Measurements from ENCODE around the gene DSTN.

DSTN gene

GRCh38 chr20:17569616-17570346 lies at the start of gene DSTN:
Gene DSTN, plus strand, starts transcription at chr20:17570075. Its CDS starts 134 bp downstream, at chr20:17570209.
- DNase-seq (ENCODE audit: insufficient read length, low spot score) (peak; percentile 91), FAIRE-seq (peak; percentile 93)

GRCh38 chr20:17520583-17520982 lies 49.3 kb upstream of the DSTN start:
- DNase-seq (ENCODE audit: insufficient read length, low spot score), result no peak
- no peak for FAIRE-seq

DNA sequence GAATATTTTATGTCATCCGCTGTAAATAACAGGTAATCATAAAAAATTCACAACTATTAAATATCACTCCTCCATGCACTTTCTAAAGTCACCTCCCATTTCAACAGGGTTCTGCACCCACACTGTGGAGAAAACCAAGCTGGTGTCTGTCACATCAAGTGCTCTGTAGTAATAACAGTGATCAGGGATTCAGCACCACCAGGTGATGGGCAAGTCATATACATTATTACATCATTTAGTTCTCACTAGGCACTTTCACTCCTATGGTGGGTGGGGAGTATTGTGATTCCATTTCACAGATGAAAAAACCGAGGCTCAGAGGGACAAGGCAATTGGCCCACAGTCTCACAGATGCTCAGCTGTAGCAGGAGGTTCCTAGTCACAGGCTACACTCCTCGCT lies 47.3 kb upstream of the DSTN start:
- no peak for DNase-seq (ENCODE audit: insufficient read length, low spot score)
- FAIRE-seq, result no peak

GRCh38 chr20:17523326-17523725 lies 46.5 kb upstream of the DSTN start:
- FAIRE-seq, result no peak
- no peak for DNase-seq (ENCODE audit: insufficient read length, low spot score)

DNA sequence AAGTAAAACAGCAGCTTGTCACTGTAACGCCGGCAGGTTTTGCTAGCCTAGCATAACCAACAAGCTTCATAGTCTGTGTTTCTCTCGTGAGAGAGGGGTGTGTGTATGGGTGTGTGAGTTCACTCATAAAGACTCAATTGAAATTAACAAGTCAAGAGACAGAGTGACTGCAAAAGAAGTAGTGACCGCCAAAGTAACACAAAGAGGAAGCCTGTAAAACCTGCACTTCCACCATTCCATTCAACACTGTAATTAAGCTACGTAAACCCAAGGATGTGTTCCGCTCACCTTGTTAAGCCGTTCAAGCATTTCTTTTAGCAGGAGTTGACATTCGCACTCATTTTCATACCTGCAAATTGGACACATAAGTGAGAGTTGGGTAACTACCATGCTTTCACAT lies 45.3 kb upstream of the DSTN start:
- FAIRE-seq (no peak), DNase-seq (ENCODE audit: insufficient read length, low spot score) (no peak)

GRCh38 chr20:17525132-17525531 lies 44.7 kb upstream of the DSTN start:
- FAIRE-seq (no peak), DNase-seq (ENCODE audit: insufficient read length, low spot score) (no peak)

- no peak for FAIRE-seq
- peak; percentile 38 for DNase-seq (ENCODE audit: insufficient read length, low spot score)
These were observed 44.2 kb upstream of the DSTN start for GRCh38 chr20:17525650-17526049.

- DNase-seq (ENCODE audit: insufficient read length, low spot score) (no peak), FAIRE-seq (no peak)
These were observed 40.3 kb upstream of the DSTN start for GRCh38 chr20:17529586-17529985.

- FAIRE-seq (no peak), DNase-seq (ENCODE audit: insufficient read length, low spot score) (no peak)
These were observed 39.7 kb upstream of the DSTN start for GRCh38 chr20:17530153-17530552.

DNA sequence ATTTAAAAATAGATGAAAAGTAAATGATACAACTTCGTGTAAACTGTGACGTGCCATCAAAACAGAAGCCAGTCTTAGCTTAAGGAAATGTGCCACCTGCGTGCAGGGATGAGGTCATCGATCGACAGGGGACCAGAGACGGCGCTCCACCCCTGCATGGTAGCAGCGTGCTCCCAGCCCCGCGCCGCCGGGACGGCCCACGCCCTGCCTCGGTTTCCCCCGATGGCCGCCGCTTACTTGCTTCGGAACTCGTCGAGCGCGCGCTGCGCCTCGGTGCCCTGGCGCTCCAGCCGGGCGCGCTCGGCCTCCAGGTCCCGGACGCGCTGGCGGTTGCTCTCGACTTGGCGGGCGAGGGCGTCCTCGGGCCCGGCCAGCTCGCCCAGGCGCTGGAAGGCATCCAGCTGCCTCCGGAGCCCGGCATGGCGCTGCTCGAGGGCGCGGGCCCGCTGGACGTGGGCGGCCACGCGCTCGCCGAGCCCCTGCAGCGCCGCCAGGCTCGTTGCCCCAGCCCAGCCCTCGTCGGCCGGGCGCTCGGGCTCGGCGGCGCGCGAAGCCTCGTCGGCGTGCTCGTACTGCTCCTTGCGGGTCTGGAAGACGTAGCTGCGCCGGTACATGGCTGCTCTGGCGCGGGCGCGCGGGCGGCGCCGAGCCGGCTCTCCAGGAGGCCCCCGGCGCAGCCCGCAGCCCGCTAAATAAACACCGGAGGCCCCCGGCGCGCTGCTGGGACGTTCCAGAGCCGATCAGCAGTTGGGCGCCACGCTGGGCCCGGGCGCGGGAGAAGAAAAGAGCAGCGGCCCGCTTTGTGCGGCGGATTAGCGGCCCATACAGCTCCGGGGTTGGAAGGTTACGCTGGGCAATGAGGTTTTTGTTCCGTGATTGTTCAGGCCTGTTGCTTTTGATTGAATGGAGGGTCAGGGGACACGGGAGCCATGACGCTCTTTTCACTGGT lies 38.9 kb upstream of the DSTN start, which contains the start of gene BFSP1:
Gene BFSP1 (minus strand): TSS at position 664 of the 949 bp plus-strand sequence. CDS start 50 bp downstream, at position 614.
- DNase-seq (ENCODE audit: insufficient read length, low spot score) (peak; percentile 48), FAIRE-seq (peak; percentile 72)

GRCh38 chr20:17531665-17532025 lies 38.2 kb upstream of the DSTN start:
- no peak for FAIRE-seq
- no peak for DNase-seq (ENCODE audit: insufficient read length, low spot score)

GRCh38 chr20:17533396-17533795 lies 36.5 kb upstream of the DSTN start:
- FAIRE-seq, result no peak
- DNase-seq (ENCODE audit: insufficient read length, low spot score), result peak; percentile 73

GRCh38 chr20:17534077-17534476 lies 35.8 kb upstream of the DSTN start:
- DNase-seq (ENCODE audit: insufficient read length, low spot score) (no peak), FAIRE-seq (no peak)

DNA sequence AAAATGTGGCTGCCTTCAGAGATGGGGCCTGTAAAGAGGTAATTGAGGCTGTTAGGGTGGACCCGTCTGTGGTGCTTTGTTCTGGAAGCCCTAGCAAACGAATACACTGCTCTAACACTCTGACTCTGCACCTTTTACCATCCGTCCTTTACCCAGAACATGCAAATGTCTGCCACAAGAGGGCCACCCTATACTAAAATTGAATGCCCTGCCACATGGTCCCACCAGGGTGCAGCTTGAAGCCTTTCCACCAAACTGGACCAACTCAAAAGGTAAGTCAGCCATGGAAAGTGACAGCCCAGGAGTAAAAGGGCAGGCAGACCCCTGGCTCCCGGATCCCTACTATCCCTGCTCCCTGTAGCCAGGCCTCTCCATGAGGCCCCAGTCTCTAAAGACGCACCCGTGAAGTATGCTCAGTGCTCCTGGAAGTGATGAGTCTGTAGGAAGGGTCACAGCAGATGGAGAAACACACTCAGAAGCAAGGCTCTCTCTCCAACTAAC lies 32.9 kb upstream of the DSTN start:
- DNase-seq (ENCODE audit: insufficient read length, low spot score) (peak; percentile 87), FAIRE-seq (peak; percentile 23)

- no peak for FAIRE-seq
These were observed 31.9 kb upstream of the DSTN start for GRCh38 chr20:17537959-17538358.

DNA sequence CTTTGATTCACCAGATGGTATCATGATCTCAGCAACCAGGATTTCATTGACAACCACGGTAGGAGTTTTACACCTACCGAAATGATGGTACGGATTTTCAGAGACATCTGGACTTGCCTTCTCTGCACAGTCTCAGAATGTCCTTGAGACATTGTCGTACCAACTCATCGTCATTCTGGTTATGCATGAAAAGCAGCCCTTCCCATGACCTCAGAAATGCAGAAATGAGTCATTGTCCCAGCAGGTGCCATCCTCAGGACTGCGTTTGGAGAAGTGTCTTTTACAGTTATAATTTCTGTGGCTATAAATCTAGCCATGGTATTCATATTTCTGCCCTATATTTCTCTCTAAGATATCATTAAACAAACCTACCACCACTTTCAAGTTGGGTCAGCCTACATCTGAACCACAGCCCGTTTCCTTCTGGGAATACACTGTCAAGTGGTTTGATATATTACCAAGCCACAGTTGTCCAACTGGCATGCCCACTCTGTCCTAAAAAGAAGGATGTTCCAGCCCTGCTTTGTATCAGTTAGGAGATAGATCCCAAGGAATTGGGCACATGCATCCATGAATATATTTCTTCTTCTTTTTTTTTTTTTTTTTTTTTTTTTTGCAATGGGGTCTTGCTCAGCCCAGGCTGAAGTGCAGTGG lies 31.2 kb upstream of the DSTN start:
- no peak for FAIRE-seq
- DNase-seq (ENCODE audit: insufficient read length, low spot score), result no peak

More at GRCh38 chr20:17537959-17538358, 31.9 kb upstream of the DSTN start:
- DNase-seq (ENCODE audit: insufficient read length, low spot score), result no peak

GRCh38 chr20:17541596-17541995 lies 28.3 kb upstream of the DSTN start:
- FAIRE-seq (no peak), DNase-seq (ENCODE audit: insufficient read length, low spot score) (no peak)

- FAIRE-seq (no peak), DNase-seq (ENCODE audit: insufficient read length, low spot score) (no peak)
These were observed 27.9 kb upstream of the DSTN start for GRCh38 chr20:17541996-17542395.

DNA sequence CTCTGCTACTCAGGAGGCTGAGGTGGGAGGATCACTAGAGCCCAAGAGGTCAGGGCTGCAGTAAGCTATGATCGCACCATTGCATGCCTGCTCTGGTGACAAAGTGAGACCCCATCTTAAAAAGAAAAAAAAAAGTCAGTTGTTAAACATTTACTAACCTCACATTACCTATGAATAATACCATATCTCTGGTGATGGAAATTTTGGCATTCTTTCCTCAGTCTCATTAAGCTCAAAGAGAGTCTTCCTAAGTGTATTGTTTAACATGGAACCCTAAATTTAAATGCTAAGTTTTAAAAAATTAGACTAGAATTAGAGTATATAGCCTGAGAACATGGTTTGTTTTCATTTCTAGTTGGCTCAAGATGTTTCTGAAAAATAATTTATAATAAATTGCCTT lies 27.4 kb upstream of the DSTN start:
- FAIRE-seq, result no peak

GRCh38 chr20:17542993-17543412 lies 26.9 kb upstream of the DSTN start:
- DNase-seq (ENCODE audit: insufficient read length, low spot score) (no peak), FAIRE-seq (no peak)

More for the DNA sequence above, 27.4 kb upstream of the DSTN start:
- DNase-seq (ENCODE audit: insufficient read length, low spot score), result no peak

All from HTR-8/SVneo (cell line).